GM20000 (cell line): ENCODE measurements around the gene ME3.

Experiments used
- DNase-seq: peaks from one replicate; pipeline ENCODE4 v3.0.0; 2012; ENCODE audit warnings: low spot score
- TF ChIP-seq, protein P1 (sequence below): IDR thresholded peaks from 2 replicates; pipeline ENCODE4 v1.5.1; 2012; ENCODE audit warnings: mild to moderate bottlenecking, control low read depth; ENCODE audit errors: extremely low read depth, missing control alignments

ME3 gene

DNA sequence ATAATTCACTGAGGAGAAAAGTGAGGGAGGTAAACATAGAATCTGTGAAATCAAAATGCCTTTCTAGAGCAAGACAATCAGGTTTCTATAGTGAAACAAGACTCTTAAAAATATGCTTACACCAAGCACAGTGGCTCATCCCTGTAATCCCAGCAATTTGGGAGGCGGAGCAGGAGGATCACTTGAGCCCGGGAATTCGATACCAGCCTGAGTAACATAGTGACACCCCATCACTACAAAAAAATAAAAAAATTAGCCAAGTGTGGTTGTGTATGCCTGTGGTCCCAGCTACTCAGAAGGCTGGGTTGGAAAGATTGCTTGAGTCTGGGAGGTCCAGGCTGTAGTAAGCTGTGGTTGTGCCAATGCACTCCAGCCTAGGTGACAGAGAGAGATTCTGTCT lies 43.2 kb upstream of the ME3 start:
- DNase-seq, result no peak
- TF ChIP-seq, protein P1, sequence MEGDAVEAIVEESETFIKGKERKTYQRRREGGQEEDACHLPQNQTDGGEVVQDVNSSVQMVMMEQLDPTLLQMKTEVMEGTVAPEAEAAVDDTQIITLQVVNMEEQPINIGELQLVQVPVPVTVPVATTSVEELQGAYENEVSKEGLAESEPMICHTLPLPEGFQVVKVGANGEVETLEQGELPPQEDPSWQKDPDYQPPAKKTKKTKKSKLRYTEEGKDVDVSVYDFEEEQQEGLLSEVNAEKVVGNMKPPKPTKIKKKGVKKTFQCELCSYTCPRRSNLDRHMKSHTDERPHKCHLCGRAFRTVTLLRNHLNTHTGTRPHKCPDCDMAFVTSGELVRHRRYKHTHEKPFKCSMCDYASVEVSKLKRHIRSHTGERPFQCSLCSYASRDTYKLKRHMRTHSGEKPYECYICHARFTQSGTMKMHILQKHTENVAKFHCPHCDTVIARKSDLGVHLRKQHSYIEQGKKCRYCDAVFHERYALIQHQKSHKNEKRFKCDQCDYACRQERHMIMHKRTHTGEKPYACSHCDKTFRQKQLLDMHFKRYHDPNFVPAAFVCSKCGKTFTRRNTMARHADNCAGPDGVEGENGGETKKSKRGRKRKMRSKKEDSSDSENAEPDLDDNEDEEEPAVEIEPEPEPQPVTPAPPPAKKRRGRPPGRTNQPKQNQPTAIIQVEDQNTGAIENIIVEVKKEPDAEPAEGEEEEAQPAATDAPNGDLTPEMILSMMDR, result no peak

DNA sequence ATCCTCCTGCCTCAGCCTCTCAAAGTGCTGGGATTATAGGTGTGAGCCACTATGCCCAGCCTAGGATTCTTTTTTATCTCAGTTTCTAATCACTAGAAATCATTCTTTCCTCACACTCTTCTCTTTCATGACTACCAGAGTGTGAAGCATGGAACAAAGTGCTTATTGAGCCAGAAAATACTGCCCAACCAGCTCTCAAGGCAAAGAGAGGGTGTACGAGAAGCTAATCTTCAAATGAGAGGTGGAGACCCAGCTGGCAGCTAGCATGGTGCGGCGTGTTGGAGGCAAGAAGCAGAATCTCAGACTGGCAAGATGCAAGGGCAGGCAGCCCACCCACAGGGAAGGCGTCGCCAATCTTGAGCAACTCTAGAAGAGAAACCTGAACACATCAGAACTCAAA lies 41.1 kb upstream of the ME3 start:
- TF ChIP-seq, protein P1, result no peak
- no peak for DNase-seq

GRCh38 chr11:86710936-86711335 lies 38.5 kb upstream of the ME3 start:
- TF ChIP-seq, protein P1, result no peak
- DNase-seq, result no peak

GRCh38 chr11:86708669-86709068 lies 36.3 kb upstream of the ME3 start:
- no peak for DNase-seq
- TF ChIP-seq, protein P1, result no peak

DNA sequence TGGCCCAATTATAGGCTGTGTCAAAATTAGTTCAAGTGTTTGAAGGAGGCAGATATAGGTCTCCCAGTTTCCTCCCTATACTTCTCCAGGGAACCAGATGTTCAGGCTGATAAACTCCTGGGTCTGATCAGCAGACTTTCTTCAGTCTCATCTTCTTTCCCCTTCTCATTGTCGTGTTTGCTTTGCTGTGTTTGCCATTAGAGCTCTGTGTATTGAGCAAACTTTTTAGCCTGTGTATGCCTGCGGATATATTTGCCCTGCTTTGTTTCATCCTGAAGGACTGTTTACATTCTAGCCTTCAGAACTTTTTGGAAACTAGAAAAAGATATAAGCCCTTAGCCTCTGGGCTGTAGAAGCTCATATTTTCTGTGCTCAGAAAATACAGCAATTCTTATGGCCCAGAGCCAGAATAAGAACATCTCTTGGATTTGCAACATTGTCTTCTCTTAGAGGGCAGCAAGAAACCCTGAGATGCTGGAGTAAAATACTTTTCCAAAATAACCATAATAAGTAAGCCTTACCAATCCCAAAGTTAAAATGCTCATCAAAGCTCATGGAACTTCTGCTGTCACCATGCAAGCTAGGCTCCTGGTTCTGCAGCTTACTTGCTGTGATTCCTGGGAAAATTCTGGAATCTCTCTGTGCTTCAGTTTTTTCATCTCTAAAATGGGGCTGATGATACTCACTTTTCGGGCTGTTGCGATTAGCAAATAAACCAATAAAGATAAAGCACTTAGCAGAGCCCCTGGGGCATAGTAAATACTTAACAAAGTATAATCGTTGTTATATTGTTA lies 34.1 kb upstream of the ME3 start:
- TF ChIP-seq, protein P1, result no peak
- DNase-seq, result no peak

- DNase-seq, result no peak
- TF ChIP-seq, protein P1, result no peak
Measured at GRCh38 chr11:86704710-86705109, 32.3 kb upstream of the ME3 start.

DNA sequence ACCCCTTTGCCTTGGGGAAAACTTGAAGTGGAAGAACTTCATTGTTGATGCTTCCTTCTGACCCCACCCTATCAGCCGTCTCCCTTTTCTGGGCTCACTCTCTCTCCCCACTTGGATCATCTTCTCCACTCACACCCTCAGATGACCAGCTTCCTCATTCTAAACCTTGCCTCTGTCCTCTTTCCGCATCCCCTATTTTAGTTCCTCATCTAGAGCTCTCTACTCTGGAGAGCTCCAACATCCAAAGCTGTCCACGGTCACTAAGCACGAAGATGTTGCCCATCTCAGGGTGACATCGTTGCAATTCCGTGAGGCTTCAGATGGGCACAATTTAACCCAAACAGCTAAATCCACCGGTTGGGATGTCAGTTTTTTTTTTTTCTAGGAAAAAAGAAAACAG lies 31.6 kb upstream of the ME3 start:
- no peak for DNase-seq
- TF ChIP-seq, protein P1, result no peak
